ENCODE measurements around the gene TAF3.

GRCh38 chr10:8023321-8023720, 205.0 kb downstream of the TAF3 start:
- no peak for TF ChIP-seq EZH2 (IDR thresholded peaks at IDR 0.05)
- no peak for TF ChIP-seq CTCF (IDR thresholded peaks at IDR 0.05)

Data from neural progenitor cell (in vitro differentiated cells).